GM12878 (cell line): ENCODE data around the gene TBL3. TPM values are rescaled to one million over a fixed set of nuclear protein-coding genes. Genes with fewer than 3 reads are reported as not detected.
A peak's percentile ranks its signal among the peaks of the same experiment; 100 is the strongest.

Experiments
- ATF7 ChIP-seq: fragments of 450-650 bp; IDR thresholded peaks from 2 replicates; pipeline ENCODE4 v1.6.1; 2016; ENCODE audit warnings: low read depth, mild to moderate bottlenecking
- BACH1 ChIP-seq: fragments of 450-650 bp; IDR thresholded peaks from 2 replicates; pipeline ENCODE4 v1.6.1; 2017; ENCODE audit warnings: mild to moderate bottlenecking, borderline replicate concordance
- BHLHE40 ChIP-seq, 2 experiments: fragments of 450-650 bp in 1 of 2; IDR thresholded peaks; 2 replicates each; pipeline ENCODE4 v1.6.1; 2011 to 2017; ENCODE audit warnings: low read depth in 2 of 2, borderline replicate concordance in 1 of 2, improper control_type of control experiment in 1 of 2, low read length in 1 of 2, mild to moderate bottlenecking in 1 of 2
- CBX3 ChIP-seq: fragments of 200-600 bp; sonication (generic); IDR thresholded peaks from 2 replicates; pipeline ENCODE4 v1.6.1; 2016; ENCODE audit warnings: low read depth, borderline replicate concordance
- CEBPB ChIP-seq, 2 experiments: fragments of 150-350 bp in 1 of 2; IDR thresholded peaks; 2 replicates each; pipeline ENCODE4 v1.6.1; 2012 to 2014; ENCODE audit warnings: low read depth in 2 of 2, low read length in 2 of 2, borderline replicate concordance in 1 of 2, inconsistent platforms in 1 of 2
- CREM ChIP-seq: IDR thresholded peaks from 2 replicates; pipeline ENCODE4 v1.6.1; 2014; ENCODE audit warnings: antibody characterized with exemption, low read depth
- FOS ChIP-seq: IDR thresholded peaks from 3 replicates; pipeline ENCODE4 v1.6.1; 2011; ENCODE audit warnings: borderline replicate concordance; ENCODE audit not compliant: insufficient read length; ENCODE audit errors: extremely low read depth
- HCFC1 ChIP-seq: fragments of 150-350 bp; IDR thresholded peaks from 2 replicates; pipeline ENCODE4 v1.6.1; 2014; ENCODE audit warnings: low read length
- JUNB ChIP-seq: IDR thresholded peaks from 2 replicates; pipeline ENCODE4 v1.6.1; 2016; ENCODE audit warnings: antibody characterized with exemption, mild to moderate bottlenecking
- MEF2A ChIP-seq: IDR thresholded peaks from 2 replicates; pipeline ENCODE4 v1.6.1; 2011; ENCODE audit warnings: low read depth, mild to moderate bottlenecking, low read length, moderate library complexity; ENCODE audit not compliant: insufficient read depth
- NFYA ChIP-seq: IDR thresholded peaks from 2 replicates; pipeline ENCODE4 v1.6.1; 2011; ENCODE audit warnings: low read depth, mild to moderate bottlenecking, low read length, improper control_type of control experiment, borderline replicate concordance
- POU2F2 ChIP-seq: IDR thresholded peaks from 3 replicates; pipeline ENCODE4 v1.6.1; 2011; ENCODE audit warnings: low read depth, mild to moderate bottlenecking, low read length, borderline replicate concordance
- RBBP5 ChIP-seq: fragments of 200-600 bp; sonication (generic); conservative IDR thresholded peaks from 2 replicates; pipeline ENCODE4 v1.6.1; 2016
- RCOR1 ChIP-seq: conservative IDR thresholded peaks from 2 replicates; pipeline ENCODE4 v1.6.1; 2012; ENCODE audit warnings: low read depth, low read length, improper control_type of control experiment
- TCF3 ChIP-seq: IDR thresholded peaks from 2 replicates; pipeline ENCODE4 v1.6.1; 2012; ENCODE audit warnings: low read depth, mild to moderate bottlenecking, low read length, borderline replicate concordance; ENCODE audit not compliant: insufficient read depth
- ZBTB11 ChIP-seq: fragments of 450-650 bp; formaldehyde crosslinking; IDR thresholded peaks from 2 replicates; pipeline ENCODE4 v1.5.0; 2022; ENCODE audit warnings: mild to moderate bottlenecking, missing genetic modification characterization
- ZBTB4 ChIP-seq: fragments of 450-650 bp; formaldehyde crosslinking; IDR thresholded peaks from 2 replicates; pipeline ENCODE4 v1.4.0; 2022; ENCODE audit warnings: mild to moderate bottlenecking, moderate library complexity
- ZBTB40 ChIP-seq: fragments of 450-650 bp; IDR thresholded peaks from 2 replicates; pipeline ENCODE4 v1.6.1; 2016; ENCODE audit warnings: mild to moderate bottlenecking, moderate library complexity, borderline replicate concordance
- ZNF274 ChIP-seq: IDR thresholded peaks from one replicate; pipeline ENCODE4 v1.8.0; 2011; ENCODE audit not compliant: insufficient read length, insufficient read depth
- polyA plus RNA-seq, 11 experiments: library from polyadenylated mRNA; depleted of rRNA in 4 of 11; unstranded in 6 of 11; stranded (reverse) in 5 of 11; fragments of >200 nt; fragmentation: Nextera tagmentation in 4 of 11; fragmentation: Illumina TruSeq in 1 of 11; extraction: Ambion mirVana in 4 of 11; extraction: Trizol in 1 of 11; gene quantifications; 1 replicate in 1 of 11; 2 replicates in 10 of 11; pipeline versions ENCODE4 v1.2.1 to v1.2.3, GENCODE V29; 2011 to 2016; ENCODE audit warnings: inconsistent platforms in 2 of 11, missing spikeins in 2 of 11, low read depth in 1 of 11
- total RNA-seq, 4 experiments: library from RNA; depleted of rRNA in 3 of 4; stranded (reverse); fragments of >200 nt in 3 of 4; fragmentation: Illumina TruSeq in 1 of 4; extraction: Trizol in 1 of 4; gene quantifications; 2 replicates each; pipeline versions ENCODE4 v1.2.1 to v1.2.3, GENCODE V29; 2013 to 2021

The TBL3 gene
- total and polyA plus RNA-seq, 10 of the 15 experiments (the other 5 are each of a cell fraction or from before 2014, with no cell fraction given) = 1.2 to 101 (median 34.2) TPM

GRCh38 chr16:1983544-1984346 lies 11.9 kb downstream of the TBL3 start, which contains the start of gene GFER (continued):
- TF ChIP-seq BHLHE40 (IDR thresholded peaks at IDR 0.05; ENCODE audit: borderline replicate concordance in 1 of 2, low read depth in 2 of 2, low read length in 1 of 2) (peak; percentile 45 to 85; a peak in 3 of 4 replicates), NFYA (no peak), ZBTB11 (CRISPR knock-in tag) (no peak), RCOR1 (no peak), HCFC1 (peak; percentile 65), JUNB (no peak), ZNF274 (no peak), CEBPB (IDR thresholded peaks at IDR 0.05; ENCODE audit: borderline replicate concordance in 1 of 2, low read depth in 2 of 2, low read length in 2 of 2) (no peak), POU2F2 (peak; percentile 85), CREM (no peak), ZBTB4 (CRISPR knock-in tag) (no peak), RBBP5 (no peak), CBX3 (no peak), FOS (no peak), MEF2A (no peak), ZBTB40 (no peak), ATF7 (no peak), TCF3 (no peak), BACH1 (peak; percentile 81)
